OCI-LY7 (cell line): ENCODE results near the gene ZNRD2. TPM values are rescaled to one million over a fixed set of nuclear protein-coding genes. Genes with fewer than 3 reads are reported as not detected.

Experiments
- BruUV-seq: library from RNA; stranded (reverse); fragments of 400-500 nt; replicated peaks from 2 replicates; lab custom pipeline; 2021; lab: Mats Ljungman, UMichigan
- CTCF ChIA-PET: fragments of 300-600 bp; sonication (Branson Sonifier 250); formaldehyde crosslinking; loops from one replicate; lab custom pipeline; 2022; ENCODE audit warnings: antibody characterized with exemption; ENCODE audit not compliant: unreplicated experiment; lab: Charles Lee
- POLR2A ChIA-PET: fragments of 300-600 bp; sonication (Branson Sonifier 250); formaldehyde crosslinking; loops from one replicate; lab custom pipeline; 2022; ENCODE audit warnings: antibody characterized with exemption; lab: Charles Lee
- DNase-seq: peaks from one replicate; pipeline ENCODE4 v3.0.0-alpha.2; 2015; ENCODE audit warnings: low spot score
- H2AFZ ChIP-seq: fragments of 200-600 bp; sonication (generic), shearing (Covaris generic); 2 replicates; pipeline ENCODE4 v1.6.1; 2014; ENCODE audit warnings: mild to moderate bottlenecking, antibody characterized with exemption, low read length, moderate library complexity
- H3K27ac ChIP-seq: fragments of 200-600 bp; sonication (generic); 2 replicates; pipeline ENCODE4 v1.5.1; 2014; ENCODE audit warnings: mixed run types, low read depth, mild to moderate bottlenecking, moderate library complexity, low read length, inconsistent platforms; ENCODE audit not compliant: poor library complexity, severe bottlenecking
- H3K36me3 ChIP-seq: fragments of 200-600 bp; sonication (generic); 2 replicates; pipeline ENCODE4 v1.6.1; 2014; ENCODE audit warnings: mild to moderate bottlenecking, antibody characterized with exemption, low read length, moderate library complexity, mixed read lengths; ENCODE audit not compliant: insufficient read depth
- H3K4me1 ChIP-seq: fragments of 200-600 bp; sonication (generic); 2 replicates; pipeline ENCODE4 v1.5.1; 2014; ENCODE audit warnings: mild to moderate bottlenecking, low read length; ENCODE audit not compliant: insufficient read depth, poor library complexity, severe bottlenecking
- H3K4me2 ChIP-seq: fragments of 200-600 bp; sonication (generic); 2 replicates; pipeline ENCODE4 v1.6.1; 2014; ENCODE audit warnings: mild to moderate bottlenecking, low read length
- H3K4me3 ChIP-seq: fragments of 200-600 bp; sonication (generic); 2 replicates; pipeline ENCODE4 v1.5.1; 2014; ENCODE audit warnings: mild to moderate bottlenecking, low read depth, low read length; ENCODE audit not compliant: poor library complexity, severe bottlenecking
- H3K79me2 ChIP-seq: fragments of 200-600 bp; sonication (generic); 2 replicates; pipeline ENCODE4 v1.6.1; 2016; ENCODE audit warnings: low read depth, mild to moderate bottlenecking, low read length, moderate library complexity, mixed read lengths; ENCODE audit not compliant: insufficient read depth
- H3K9me2 ChIP-seq: fragments of 200-600 bp; sonication (generic); 2 replicates; pipeline ENCODE4 v1.6.1; 2016; ENCODE audit warnings: mild to moderate bottlenecking, low read length, mixed read lengths; ENCODE audit not compliant: insufficient read depth
- H3K9me3 ChIP-seq: fragments of 200-600 bp; sonication (generic); 2 replicates; pipeline ENCODE4 v1.6.1; 2014; ENCODE audit warnings: mild to moderate bottlenecking, mixed run types, low read length, mixed read lengths
- H4K20me1 ChIP-seq: fragments of 200-600 bp; sonication (generic); 2 replicates; pipeline ENCODE4 v1.6.1; 2014; ENCODE audit warnings: mild to moderate bottlenecking, antibody characterized with exemption, low read length, moderate library complexity, mixed read lengths; ENCODE audit not compliant: insufficient read depth
- CTCF ChIP-seq: fragments of 200-600 bp; sonication (generic); conservative IDR thresholded peaks from 2 replicates; pipeline ENCODE4 v1.5.1; 2014; ENCODE audit warnings: mild to moderate bottlenecking, antibody characterized with exemption, low read length, moderate library complexity, mixed read lengths
- EZH2phosphoT487 ChIP-seq: fragments of 200-600 bp; sonication (generic); IDR thresholded peaks from 2 replicates; pipeline ENCODE4 v1.6.1; 2018; ENCODE audit warnings: low read depth, borderline replicate concordance, mild to moderate bottlenecking, mixed run types, antibody characterized with exemption, low read length, moderate library complexity, mixed read lengths
- intact Hi-C: fragments of 100-400 bp; cut with micrococcal nuclease; formaldehyde crosslinking; loops from one replicate; pipeline ENCODE4 v1.10.0; 2022; ENCODE audit not compliant: unreplicated experiment
- total RNA-seq, 2 experiments: library from RNA; depleted of rRNA in 1 of 2; stranded (reverse); fragments of >200 nt in 1 of 2; shearing (Covaris generic) in 1 of 2; gene quantifications; 2 replicates each; pipeline ENCODE4 v1.2.3, GENCODE V29; 2014 to 2022

Gene ZNRD2
- total RNA-seq, 2 experiments from 2014 or later, result 43.4 to 60.4 TPM

- TF ChIP-seq EZH2phosphoT487 (no peak), CTCF (no peak)
- H3K36me3 ChIP-seq, result peaks cover 47% of the 10 kb centered on the region
- BruUV-seq, result no TSS peak
- peak overlapping the region; percentile 75 for H3K27ac ChIP-seq
- peaks cover 39% of the 10 kb centered on the region for H3K4me1 ChIP-seq
- H2AFZ ChIP-seq, result no peak overlapping the region
- H3K9me3 ChIP-seq, result no peaks in the 10 kb centered on the region
- peaks cover 50% of the 10 kb centered on the region for H3K79me2 ChIP-seq
- ChIA-PET CTCF (interaction anchor here (0.6 kb wide), 1 partner anchor 102 kb away, joined by 3 read pairs; no protein-coding TSS in a partner anchor), POLR2A (interaction anchor here (0.6 kb wide), 2 partner anchors 109 to 498 kb away, joined by 3 read pairs; no protein-coding TSS in a partner anchor)
- peak overlapping the region; percentile 99 for H3K4me2 ChIP-seq
- intact Hi-C loops, result no loop called here
- H3K9me2 ChIP-seq, result no peaks in the 10 kb centered on the region
- H3K4me3 ChIP-seq, result peak overlapping the region; percentile 97
- H4K20me1 ChIP-seq, result no peaks in the 10 kb centered on the region
- DNase-seq, result peak; percentile 42
Measured at GRCh38 chr11:65616575-65617001, 46.3 kb downstream of the ZNRD2 start.

GRCh38 chr11:65617136-65617850 lies 47.0 kb downstream of the ZNRD2 start:
- H4K20me1 ChIP-seq, result no peaks in the 10 kb centered on the region
- H3K9me2 ChIP-seq, result no peaks in the 10 kb centered on the region
- DNase-seq, result peak; percentile 40
- BruUV-seq, result no TSS peak
- peak overlapping the region; percentile 75 for H3K27ac ChIP-seq
- H3K4me1 ChIP-seq, result peaks cover 31% of the 10 kb centered on the region
- peak overlapping the region; percentile 97 for H3K4me3 ChIP-seq
- peaks cover 48% of the 10 kb centered on the region for H3K79me2 ChIP-seq
- POLR2A ChIA-PET, result no interaction called here
- peak overlapping the region; percentile 99 for H3K4me2 ChIP-seq
- H3K9me3 ChIP-seq, result no peaks in the 10 kb centered on the region
- TF ChIP-seq EZH2phosphoT487 (no peak), CTCF (peak; percentile 43)
- H2AFZ ChIP-seq, result no peak overlapping the region
- peaks cover 54% of the 10 kb centered on the region for H3K36me3 ChIP-seq
- intact Hi-C loops, result no loop called here
- CTCF ChIA-PET, result interaction anchor here (0.6 kb wide), 1 partner anchor 102 kb away, joined by 3 read pairs; no protein-coding TSS in a partner anchor
